GM18951 (cell line): ENCODE data around the gene KRTAP5-7.

Source experiments
- POLR2A ChIP-seq: IDR thresholded peaks from 4 replicates; pipeline ENCODE4 v1.6.1; 2011; ENCODE audit warnings: mild to moderate bottlenecking; ENCODE audit not compliant: insufficient read length, insufficient read depth; ENCODE audit errors: extremely low read depth
- in situ Hi-C: fragments of 300-500 bp; cut with MboI; formaldehyde crosslinking; loops from one replicate; pipeline ENCODE4 v1.12.0; 2022; ENCODE audit warnings: low sequenced_read_pairs, mixed read lengths, inconsistent platforms; ENCODE audit not compliant: unreplicated experiment

KRTAP5-7 gene

DNA sequence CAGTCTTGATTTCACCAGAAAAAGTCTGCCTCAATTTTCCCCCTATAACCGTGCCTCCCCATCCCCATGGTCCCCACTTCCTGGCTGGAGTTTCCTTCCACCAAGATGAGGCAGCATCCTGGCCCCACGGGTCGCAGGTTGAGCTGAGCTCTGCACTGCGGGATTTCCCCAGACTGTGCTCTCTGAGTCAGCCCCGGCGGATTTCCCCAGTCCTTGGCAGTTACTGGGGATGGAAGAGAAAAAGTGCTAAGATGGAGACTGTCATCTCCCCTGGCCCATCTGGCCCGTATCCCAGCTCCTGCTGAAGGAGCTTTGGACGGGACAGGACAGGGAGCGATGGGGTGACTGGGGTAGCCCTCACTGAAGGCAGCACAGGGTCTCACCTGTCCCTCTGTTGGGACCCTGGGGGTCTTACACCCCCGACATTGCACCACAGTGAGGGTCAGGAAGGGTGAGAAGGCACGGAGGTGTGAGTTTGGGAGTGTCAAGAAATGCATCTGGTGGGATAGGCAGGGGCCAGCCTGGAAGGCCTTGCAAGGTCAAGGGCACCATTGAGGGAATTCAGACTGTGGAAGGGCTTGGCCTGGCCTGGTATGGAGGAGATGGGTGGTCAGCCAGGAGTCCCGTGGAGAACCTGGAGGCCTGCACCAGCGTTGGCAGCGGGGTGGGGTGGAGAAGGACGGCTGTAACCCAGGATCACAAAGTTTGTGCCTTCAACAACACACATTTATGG is 37.6 kb upstream of the KRTAP5-7 start:
- no peak for TF ChIP-seq POLR2A
- in situ Hi-C loops = no loop called here

DNA sequence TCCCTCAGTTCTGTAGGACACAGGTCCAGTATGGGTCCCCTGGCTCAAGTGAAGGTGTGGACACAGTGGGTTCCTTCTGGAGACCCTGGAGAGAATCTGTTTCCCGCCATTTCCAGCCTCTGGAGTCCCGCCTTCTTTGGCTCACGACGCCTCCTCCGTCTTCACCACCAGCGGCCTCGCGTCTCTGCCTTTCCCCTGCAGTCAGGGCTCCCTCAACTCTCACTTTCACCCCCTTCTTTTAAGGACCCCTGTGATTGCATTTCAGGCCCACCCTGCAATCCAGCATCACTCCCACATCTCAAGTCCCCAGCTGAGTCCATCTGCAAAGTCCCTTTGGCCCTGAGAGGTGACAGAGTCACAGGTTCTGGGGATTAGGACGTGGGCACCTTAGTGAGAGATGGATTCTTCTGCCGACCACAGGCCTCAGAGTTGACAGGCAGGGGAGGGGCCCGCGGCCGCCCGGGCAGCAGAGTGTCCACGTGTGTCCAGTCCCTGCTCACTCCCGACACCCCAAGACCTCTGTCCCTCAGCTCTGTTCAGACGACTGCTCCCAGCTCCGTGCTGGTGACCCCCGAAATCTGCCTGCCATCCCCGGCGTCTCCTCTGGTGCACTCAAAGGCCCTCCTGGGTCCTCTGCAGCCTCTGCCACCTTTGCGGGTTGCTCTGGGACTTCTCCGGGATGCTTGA is 36.9 kb upstream of the KRTAP5-7 start:
- TF ChIP-seq POLR2A = no peak
- in situ Hi-C loops = no loop called here

DNA sequence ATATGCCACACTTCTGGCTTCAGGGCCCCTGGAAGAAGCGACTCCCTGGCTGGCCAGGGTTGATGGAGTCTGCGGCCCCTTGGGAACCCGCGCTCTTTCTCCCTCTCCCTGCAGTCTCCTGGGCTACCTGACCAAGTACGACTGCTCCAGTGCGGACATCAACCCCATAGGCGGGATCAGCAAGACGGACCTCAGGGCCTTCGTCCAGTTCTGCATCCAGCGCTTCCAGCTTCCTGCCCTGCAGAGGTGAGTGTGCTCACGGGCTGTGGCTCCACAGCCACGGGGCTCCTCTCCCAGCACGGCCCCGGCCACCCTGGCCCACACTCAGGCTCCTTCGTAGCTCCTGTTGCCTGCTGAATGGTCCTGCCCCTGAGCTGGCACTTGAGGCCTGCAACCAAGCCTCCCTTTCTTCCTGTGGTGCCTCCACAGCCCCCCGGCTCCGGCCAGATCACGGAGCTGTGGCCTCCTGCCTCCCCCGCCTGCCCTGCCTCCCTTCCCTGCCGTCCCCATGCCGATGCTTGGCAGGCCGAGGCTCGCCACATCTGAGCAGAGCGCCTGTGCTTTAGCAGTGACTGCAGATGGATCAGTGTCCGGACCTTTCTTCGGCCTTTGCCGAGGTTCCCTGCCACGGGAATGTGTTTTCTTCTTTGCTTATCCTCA is 36.2 kb upstream of the KRTAP5-7 start:
- in situ Hi-C loops = no loop called here
- TF ChIP-seq POLR2A = no peak

DNA sequence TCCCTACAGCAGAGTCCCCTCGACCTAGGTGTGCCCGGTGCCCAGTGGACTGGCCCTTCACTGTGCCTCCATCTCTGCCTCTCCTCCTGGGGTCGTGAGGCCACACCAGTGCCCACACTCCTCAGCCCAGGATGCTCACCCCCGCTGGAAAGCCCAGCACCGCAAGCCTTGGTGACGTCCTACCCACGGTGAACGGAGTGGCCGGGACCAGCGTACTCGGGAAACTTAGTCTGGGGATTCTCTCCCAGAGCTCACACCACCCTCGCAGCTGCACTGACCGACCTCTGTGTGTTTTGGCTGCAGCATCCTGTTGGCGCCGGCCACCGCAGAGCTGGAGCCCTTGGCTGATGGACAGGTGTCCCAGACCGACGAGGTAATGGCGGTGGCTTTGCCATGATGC is 35.5 kb upstream of the KRTAP5-7 start:
- TF ChIP-seq POLR2A = no peak
- in situ Hi-C loops = no loop called here

DNA sequence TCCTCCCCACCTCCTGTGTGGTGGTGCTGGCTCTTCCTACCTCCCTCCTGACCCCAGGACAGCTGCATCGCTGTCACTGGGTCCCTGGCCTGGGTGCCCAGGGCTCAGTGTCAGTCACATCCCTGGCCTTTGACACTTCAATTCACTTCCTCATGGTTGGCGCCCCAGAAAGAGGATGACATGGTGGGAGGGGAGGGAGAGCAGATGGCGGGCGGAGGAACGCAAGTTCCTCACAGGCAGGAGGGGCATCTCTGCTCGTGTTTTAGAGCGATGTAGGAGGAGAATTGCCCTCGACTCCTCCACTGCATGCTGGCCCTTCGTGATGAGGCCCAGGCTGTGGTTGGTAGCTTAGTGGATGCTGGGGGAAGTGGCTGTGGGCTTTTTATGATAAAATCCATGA is 35.1 kb upstream of the KRTAP5-7 start:
- in situ Hi-C loops = no loop called here
- TF ChIP-seq POLR2A = no peak

DNA sequence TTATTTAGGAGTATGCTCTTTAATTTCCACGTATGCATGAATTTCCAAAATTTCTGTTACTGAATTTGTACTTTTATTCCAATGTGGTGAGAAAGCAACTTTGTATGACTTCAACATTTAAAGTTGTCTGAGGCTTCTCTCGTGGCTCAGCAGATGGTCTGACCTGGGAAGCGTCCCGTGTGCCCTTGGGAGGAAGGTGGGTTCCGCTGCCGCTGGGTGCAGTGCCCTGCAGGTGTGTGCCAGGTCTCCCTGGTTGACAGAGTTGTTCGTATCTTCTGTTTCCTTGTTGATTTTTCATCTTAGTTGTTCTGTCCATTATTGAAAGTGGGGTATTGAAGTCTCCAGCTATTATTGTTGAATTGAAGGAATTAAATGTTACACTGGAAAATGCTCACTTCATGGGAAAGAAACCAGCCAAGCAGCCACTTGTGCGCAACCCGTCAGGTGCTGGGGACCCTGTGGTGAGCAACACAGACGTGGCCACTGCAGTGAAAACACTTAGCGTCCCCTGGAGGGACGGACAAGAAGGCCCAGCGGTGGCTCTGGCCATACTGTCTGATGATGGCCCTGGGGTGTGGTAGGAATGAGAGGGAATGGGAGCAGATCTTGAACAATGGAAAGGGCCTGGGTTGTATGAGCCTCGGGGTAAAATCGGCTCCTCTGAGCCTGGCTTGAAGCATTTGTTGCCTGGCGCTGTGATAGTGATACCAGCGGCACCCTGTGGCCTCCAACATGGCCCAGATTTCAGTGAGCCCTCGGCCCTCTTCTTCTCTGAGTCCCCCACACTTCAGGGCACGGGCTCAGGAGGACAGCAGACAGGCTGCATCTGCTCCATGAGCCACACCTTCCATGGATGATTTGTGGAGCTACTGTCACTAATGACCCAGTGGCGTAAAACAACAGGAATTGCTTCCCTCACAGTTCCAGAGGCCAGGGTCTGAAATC is 31.5 kb upstream of the KRTAP5-7 start:
- no peak for TF ChIP-seq POLR2A
- in situ Hi-C loops = no loop called here

DNA sequence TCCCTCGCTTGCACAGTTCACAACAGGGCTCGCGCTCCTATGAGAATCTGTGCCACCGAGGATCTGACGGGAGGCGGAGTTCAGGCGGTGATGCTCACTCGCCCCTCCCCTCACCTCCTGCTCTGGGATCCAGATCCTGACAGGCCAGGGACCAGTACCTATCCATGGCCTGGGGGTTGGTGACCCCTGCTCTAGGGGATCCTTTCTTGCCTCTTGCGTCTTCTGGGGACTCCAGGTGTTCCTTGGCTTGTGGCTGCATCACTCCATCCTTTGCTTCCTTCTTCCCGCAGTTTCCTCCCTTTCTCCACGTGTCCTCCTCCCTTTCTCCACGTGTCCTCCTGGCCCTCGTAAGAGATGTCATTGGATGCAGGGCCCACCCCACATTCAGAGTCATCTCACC is 30.6 kb upstream of the KRTAP5-7 start:
- TF ChIP-seq POLR2A = no peak
- in situ Hi-C loops = no loop called here

DNA sequence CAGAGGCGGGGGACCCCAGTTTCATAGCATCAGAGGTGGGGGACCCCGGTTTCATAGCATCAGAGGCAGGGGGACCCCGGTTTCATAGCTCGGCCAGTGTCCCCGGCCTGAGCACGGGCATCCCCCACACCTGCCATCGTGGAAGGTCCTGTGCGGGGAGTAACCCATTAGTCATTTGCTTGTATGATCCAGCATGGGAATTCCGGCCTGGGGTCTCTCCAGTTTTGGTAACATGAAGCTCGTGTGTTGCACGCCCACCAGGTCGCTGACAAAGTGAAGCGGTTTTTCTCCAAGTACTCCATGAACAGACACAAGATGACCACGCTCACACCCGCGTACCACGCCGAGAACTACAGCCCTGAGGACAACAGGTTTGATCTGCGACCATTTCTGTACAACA is 29.0 kb upstream of the KRTAP5-7 start:
- in situ Hi-C loops = no loop called here
- TF ChIP-seq POLR2A = no peak

DNA sequence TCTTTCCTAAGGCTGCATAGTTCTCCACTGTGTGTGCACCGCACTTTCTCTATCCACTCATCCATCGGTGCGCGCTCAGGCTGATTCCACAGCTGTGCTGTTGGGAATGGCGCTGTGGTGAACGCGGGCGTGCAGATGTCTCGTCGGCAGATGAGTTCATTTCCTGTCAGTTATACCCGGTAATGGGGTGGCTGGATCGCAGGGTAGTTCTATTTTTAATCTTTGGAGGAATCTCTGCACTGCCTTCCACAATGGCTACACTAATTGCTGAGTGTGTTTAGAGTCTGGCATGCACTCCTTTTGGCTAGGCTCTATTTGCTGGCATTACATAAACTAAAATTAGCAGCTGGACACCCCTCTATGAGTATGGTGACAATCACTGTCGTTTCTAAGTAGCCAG is 27.9 kb upstream of the KRTAP5-7 start:
- in situ Hi-C loops = no loop called here
- TF ChIP-seq POLR2A = no peak

DNA sequence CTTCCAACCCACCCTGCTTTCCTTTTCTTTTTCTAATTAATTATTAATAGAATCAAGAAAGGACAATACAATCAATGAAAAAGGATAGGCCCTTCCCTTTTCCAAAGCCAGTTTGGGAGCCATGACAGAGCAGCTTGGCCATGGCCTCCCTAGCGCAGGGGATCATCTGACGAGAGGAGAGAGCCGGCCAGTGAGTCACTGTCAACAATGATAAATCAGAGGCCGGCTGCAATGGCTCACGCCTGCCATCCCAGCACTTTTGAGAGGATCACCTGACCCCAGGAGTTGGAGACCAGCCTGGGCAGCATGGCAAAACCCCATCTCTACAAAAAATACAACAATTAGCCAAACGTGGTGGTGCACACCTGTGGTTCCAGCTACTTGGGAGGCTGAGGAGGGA is 27.5 kb upstream of the KRTAP5-7 start:
- TF ChIP-seq POLR2A = no peak
- in situ Hi-C loops = no loop called here

DNA sequence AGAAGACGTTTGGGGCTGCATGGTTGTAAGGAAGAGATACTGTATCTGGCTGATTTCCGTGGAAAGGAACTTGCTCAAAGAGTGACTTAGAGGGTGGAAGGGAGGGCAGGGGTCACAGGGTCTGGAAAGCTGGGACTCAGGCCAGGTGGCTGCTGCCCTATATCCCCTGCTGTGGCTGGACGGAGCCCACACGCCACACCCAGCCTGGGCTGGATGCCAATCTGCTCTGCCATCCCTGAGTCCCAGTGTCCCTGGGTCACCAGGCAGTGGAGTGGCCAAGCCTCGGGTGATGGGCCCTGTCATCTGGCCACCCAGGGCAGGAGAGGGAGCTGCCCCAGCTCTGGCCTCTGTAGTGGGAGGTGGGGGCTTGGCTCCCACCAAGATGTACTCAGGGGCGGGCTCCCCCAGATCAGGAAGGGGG is 26.5 kb upstream of the KRTAP5-7 start:
- in situ Hi-C loops = no loop called here

DNA sequence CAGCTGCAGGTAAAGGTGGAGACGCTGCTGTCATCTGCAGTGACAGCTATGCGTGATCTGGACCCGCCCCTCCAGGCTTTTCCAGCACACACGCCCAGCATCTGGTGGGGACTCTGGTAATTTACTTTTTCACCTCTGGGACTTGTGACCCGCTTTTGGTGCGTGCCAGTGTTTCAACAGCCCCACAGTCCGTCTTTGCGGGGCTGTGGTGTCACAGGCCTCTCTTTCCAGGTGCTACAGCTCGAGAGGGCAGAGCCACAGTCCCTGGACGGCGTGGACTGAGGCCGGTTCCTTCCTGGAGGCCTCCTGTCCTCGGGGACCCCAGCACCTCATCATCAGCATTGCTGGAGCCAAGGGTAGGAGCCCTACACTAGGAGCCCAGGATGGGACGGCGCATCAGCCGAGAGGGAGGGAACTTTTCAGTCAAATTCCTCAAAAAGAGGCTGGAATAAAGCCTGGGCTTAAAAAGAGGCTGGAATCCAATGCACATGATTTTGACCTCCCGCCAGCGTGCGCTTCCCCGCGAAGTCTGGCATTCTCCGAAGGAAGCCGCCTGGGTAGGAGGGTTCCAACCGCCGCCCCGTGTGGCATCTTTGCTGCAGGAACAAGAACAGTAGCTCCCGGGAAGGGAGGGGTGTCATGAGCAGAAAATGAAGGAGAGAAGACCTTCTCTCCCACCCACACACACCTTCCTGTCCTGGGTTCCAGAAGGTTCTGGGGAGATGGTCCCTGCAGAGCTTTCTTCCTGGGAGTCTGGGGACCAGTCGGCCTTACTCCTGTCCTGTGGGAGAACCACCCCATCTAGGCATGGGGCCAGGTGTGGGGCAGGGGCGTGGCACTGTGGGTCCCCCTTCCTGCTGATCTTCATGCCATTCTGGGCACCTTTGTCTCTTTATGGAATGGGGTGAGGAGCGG is 25.7 kb upstream of the KRTAP5-7 start:
- in situ Hi-C loops = no loop called here
- no peak for TF ChIP-seq POLR2A

More for the DNA sequence above, 26.5 kb upstream of the KRTAP5-7 start:
- TF ChIP-seq POLR2A = no peak
